GM23338 (cell line): Measurements from ENCODE around the gene SEMA6D. TPM values are rescaled to one million over a fixed set of nuclear protein-coding genes. Genes with fewer than 3 reads are reported as not detected.
A peak's percentile ranks its signal among the peaks of the same experiment; 100 is the strongest.

Experiments
- ATAC-seq: fragments of 200-7000 bp; cut with Tn5 transposase; 3 replicates; pipeline ENCODE4 v1.9.1; 2020
- DNase-seq: peaks from one replicate; pipeline ENCODE4 v3.0.0-alpha.2; 2015; ENCODE audit warnings: low spot score
- H2AFZ ChIP-seq: fragments of 200-600 bp; sonication (generic); 2 replicates; pipeline ENCODE4 v1.8.0; 2016; ENCODE audit warnings: antibody characterized with exemption, mild to moderate bottlenecking, moderate library complexity
- H3F3A ChIP-seq: fragments of 200-600 bp; sonication (generic); replicated peaks from 2 replicates; pipeline ENCODE4 v1.8.0; 2017; ENCODE audit warnings: antibody characterized with exemption, mixed run types, low read depth
- H3K27ac ChIP-seq: fragments of 200-600 bp; sonication (generic); 2 replicates; pipeline ENCODE4 v1.6.1; 2016; ENCODE audit warnings: low read depth
- H3K27me3 ChIP-seq: fragments of 200-600 bp; sonication (generic); 2 replicates; pipeline ENCODE4 v1.8.0; 2016; ENCODE audit warnings: mild to moderate bottlenecking, mixed run types, moderate library complexity; ENCODE audit not compliant: insufficient read depth
- H3K36me3 ChIP-seq: fragments of 200-600 bp; sonication (generic); 2 replicates; pipeline ENCODE4 v1.8.0; 2016; ENCODE audit warnings: mild to moderate bottlenecking; ENCODE audit not compliant: insufficient read depth
- H3K4me1 ChIP-seq: fragments of 200-600 bp; sonication (generic); 2 replicates; pipeline ENCODE4 v1.8.0; 2016; ENCODE audit warnings: mild to moderate bottlenecking, moderate library complexity; ENCODE audit not compliant: insufficient read depth
- H3K4me2 ChIP-seq: fragments of 200-600 bp; sonication (generic); 2 replicates; pipeline ENCODE4 v1.7.1; 2017; ENCODE audit warnings: mixed run types
- H3K4me3 ChIP-seq: fragments of 200-600 bp; sonication (generic); 2 replicates; pipeline ENCODE4 v1.6.1; 2016; ENCODE audit warnings: mixed run types
- H3K79me2 ChIP-seq: fragments of 200-600 bp; sonication (generic); replicated peaks from 2 replicates; pipeline ENCODE4 v1.8.0; 2017; ENCODE audit warnings: mild to moderate bottlenecking; ENCODE audit not compliant: insufficient read depth
- H3K9me2 ChIP-seq: fragments of 200-600 bp; sonication (generic); 2 replicates; pipeline ENCODE4 v1.8.0; 2017; ENCODE audit not compliant: insufficient read depth
- H4K20me1 ChIP-seq: fragments of 200-600 bp; sonication (generic); replicated peaks from 2 replicates; pipeline ENCODE4 v1.8.0; 2017; ENCODE audit warnings: mild to moderate bottlenecking; ENCODE audit not compliant: insufficient read depth
- H3K27ac Mint-ChIP-seq: 2 replicates; pipeline ENCODE4 v1.8.0; 2020; ENCODE audit warnings: inconsistent platforms, mild to moderate bottlenecking, moderate library complexity, mixed read lengths
- H3K27me3 Mint-ChIP-seq: 3 replicates; pipeline ENCODE4 v1.8.0; 2022; ENCODE audit warnings: low read depth, mild to moderate bottlenecking, moderate library complexity, mixed read lengths, inconsistent platforms; ENCODE audit not compliant: insufficient read depth, poor library complexity
- H3K36me3 Mint-ChIP-seq: 3 replicates; pipeline ENCODE4 v1.8.0; 2021; ENCODE audit warnings: low read depth, mild to moderate bottlenecking, inconsistent platforms, moderate library complexity, mixed read lengths
- H3K4me1 Mint-ChIP-seq: 3 replicates; pipeline ENCODE4 v1.8.0; 2020; ENCODE audit warnings: mild to moderate bottlenecking, inconsistent platforms, mixed read lengths
- H3K4me3 Mint-ChIP-seq: 3 replicates; pipeline ENCODE4 v1.8.0; 2021; ENCODE audit warnings: moderate library complexity, mild to moderate bottlenecking, inconsistent platforms, mixed read lengths
- H3K9me3 Mint-ChIP-seq: 3 replicates; pipeline ENCODE4 v1.8.0; 2020; ENCODE audit warnings: moderate library complexity, mild to moderate bottlenecking, inconsistent platforms, mixed read lengths
- CREB1 ChIP-seq: fragments of 250-450 bp; sonication (Bioruptor Pico); IDR thresholded peaks from 2 replicates; pipeline ENCODE4 v1.5.0; 2020; ENCODE audit warnings: low read depth, mild to moderate bottlenecking, moderate library complexity
- EZH2 ChIP-seq: fragments of 200-600 bp; sonication (generic); IDR thresholded peaks from one replicate; pipeline ENCODE4 v1.8.0; 2017; ENCODE audit warnings: antibody characterized with exemption, mild to moderate bottlenecking, low read depth; ENCODE audit not compliant: unreplicated experiment
- EZH2phosphoT487 ChIP-seq: fragments of 200-600 bp; sonication (generic); IDR thresholded peaks from one replicate; pipeline ENCODE4 v1.8.1; 2018; ENCODE audit warnings: antibody characterized with exemption; ENCODE audit not compliant: unreplicated experiment
- POLR2AphosphoS5 ChIP-seq: IDR thresholded peaks from 2 replicates; pipeline ENCODE4 v1.6.1; 2016; ENCODE audit warnings: antibody characterized with exemption, low read depth
- ZNF114 ChIP-seq: fragments of 250-450 bp; sonication (Bioruptor Pico); IDR thresholded peaks from 2 replicates; pipeline ENCODE4 v1.5.0; 2020; ENCODE audit warnings: mild to moderate bottlenecking, moderate library complexity
- ZNF331 ChIP-seq: fragments of 250-450 bp; sonication (Bioruptor Pico); IDR thresholded peaks from 2 replicates; pipeline ENCODE4 v1.5.0; 2020; ENCODE audit warnings: low read depth, mild to moderate bottlenecking, moderate library complexity
- polyA plus RNA-seq: library from polyadenylated mRNA; unstranded; fragments of >200 nt; fragmentation: Nextera tagmentation; extraction: Ambion mirVana; gene quantifications from 2 replicates; pipeline ENCODE4 v1.2.1, GENCODE V29; 2016
- total RNA-seq: library from RNA; depleted of rRNA; stranded (reverse); fragments of >200 nt; shearing (Covaris generic); gene quantifications from 2 replicates; pipeline ENCODE4 v1.2.3, GENCODE V29; 2014
- TF ChIP-seq, protein P1 (sequence below), 2 experiments: fragments of 200-600 bp in 1 of 2; sonication (generic) in 1 of 2; conservative IDR thresholded peaks; 2 replicates each; pipeline versions ENCODE4 v1.5.1 to v1.6.1; 2016 to 2017; ENCODE audit warnings: antibody characterized with exemption in 2 of 2, low read depth in 2 of 2, mild to moderate bottlenecking in 2 of 2, moderate library complexity in 1 of 2
- TF ChIP-seq, protein P2 (sequence below): IDR thresholded peaks from 2 replicates; pipeline ENCODE4 v1.6.1; 2016; ENCODE audit warnings: antibody characterized with exemption
- TF ChIP-seq, protein P3 (sequence below): IDR thresholded peaks from one replicate; pipeline ENCODE4 v1.6.1; 2018; ENCODE audit warnings: antibody characterized with exemption; ENCODE audit not compliant: unreplicated experiment

The SEMA6D gene
- total and polyA plus RNA-seq, 2 experiments from 2014 or later, result 0.37 to 0.97 TPM

DNA sequence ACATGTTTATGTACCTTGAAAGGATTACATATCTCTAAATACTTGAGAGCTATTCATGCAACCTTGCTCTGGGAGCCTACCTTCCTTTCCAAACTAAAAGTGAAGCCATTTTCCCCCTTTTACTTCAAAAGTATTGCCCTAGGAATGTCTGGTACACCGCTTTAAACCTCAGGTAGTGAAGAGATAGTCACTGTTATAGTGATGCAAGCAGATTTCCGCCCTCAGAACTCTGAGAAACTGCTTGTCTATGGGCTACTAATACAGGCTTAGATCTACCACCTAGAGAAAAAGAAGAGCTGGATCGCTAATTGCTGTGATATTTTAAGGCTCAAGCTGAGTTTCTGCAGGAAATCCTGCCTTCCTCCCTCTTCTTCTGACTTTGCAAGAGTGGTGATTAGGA, 78.6 kb downstream of the SEMA6D start:
- no peak for ATAC-seq
- H2AFZ ChIP-seq, result peak overlapping the region; percentile 69

DNA sequence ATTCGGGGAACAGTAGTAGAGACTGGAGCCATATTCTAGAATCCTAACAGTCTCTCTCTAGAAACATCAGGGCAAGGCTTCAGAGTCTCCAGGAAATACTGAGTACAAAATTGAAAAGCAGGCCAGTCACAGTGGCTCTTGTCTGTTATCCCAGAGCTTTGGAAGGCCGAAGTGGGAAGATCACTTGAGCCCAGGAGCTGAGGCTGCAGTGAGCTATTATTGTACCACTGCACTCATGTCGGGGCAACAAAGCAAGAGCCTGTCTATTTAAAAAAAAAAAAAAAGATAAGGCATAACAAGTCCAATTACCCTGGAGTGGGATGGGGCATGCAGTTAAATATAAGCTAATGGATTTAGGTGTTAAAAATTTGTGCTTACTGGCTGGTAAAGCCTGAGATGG, 79.0 kb downstream of the SEMA6D start:
- H3K4me1 ChIP-seq, result peaks cover 9% of the 10 kb centered on the region
- peak overlapping the region; percentile 69 for H2AFZ ChIP-seq
- no peaks in the 10 kb centered on the region for H4K20me1 ChIP-seq
- no peaks in the 10 kb centered on the region for H3F3A ChIP-seq
- H3K4me2 ChIP-seq, result no peak overlapping the region
- H3K36me3 ChIP-seq, result no peaks in the 10 kb centered on the region
- no peak for DNase-seq
- H3K27me3 ChIP-seq, result no peaks in the 10 kb centered on the region
- H3K9me2 ChIP-seq, result 0 out of 2 replicates have a peak, but pooled peaks cover 5% of the 10 kb centered on the region
- H3K27ac Mint-ChIP-seq, result no peak overlapping the region
- H3K27me3 Mint-ChIP-seq, result peaks cover 3% of the 10 kb centered on the region
- no peak overlapping the region for H3K4me3 ChIP-seq
- no peak overlapping the region for H3K27ac ChIP-seq
- ATAC-seq, result no peak
- H3K36me3 Mint-ChIP-seq, result no peaks in the 10 kb centered on the region
- no peaks in the 10 kb centered on the region; the same call in 1 of the 2 replicates for H3K79me2 ChIP-seq
- peaks cover 10% of the 10 kb centered on the region for H3K4me1 Mint-ChIP-seq
- H3K9me3 Mint-ChIP-seq, result no peaks in the 10 kb centered on the region
- H3K4me3 Mint-ChIP-seq, result no peak overlapping the region
- TF ChIP-seq, protein P1, sequence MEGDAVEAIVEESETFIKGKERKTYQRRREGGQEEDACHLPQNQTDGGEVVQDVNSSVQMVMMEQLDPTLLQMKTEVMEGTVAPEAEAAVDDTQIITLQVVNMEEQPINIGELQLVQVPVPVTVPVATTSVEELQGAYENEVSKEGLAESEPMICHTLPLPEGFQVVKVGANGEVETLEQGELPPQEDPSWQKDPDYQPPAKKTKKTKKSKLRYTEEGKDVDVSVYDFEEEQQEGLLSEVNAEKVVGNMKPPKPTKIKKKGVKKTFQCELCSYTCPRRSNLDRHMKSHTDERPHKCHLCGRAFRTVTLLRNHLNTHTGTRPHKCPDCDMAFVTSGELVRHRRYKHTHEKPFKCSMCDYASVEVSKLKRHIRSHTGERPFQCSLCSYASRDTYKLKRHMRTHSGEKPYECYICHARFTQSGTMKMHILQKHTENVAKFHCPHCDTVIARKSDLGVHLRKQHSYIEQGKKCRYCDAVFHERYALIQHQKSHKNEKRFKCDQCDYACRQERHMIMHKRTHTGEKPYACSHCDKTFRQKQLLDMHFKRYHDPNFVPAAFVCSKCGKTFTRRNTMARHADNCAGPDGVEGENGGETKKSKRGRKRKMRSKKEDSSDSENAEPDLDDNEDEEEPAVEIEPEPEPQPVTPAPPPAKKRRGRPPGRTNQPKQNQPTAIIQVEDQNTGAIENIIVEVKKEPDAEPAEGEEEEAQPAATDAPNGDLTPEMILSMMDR (conservative IDR thresholded peaks at IDR 0.05; ENCODE audit: low read depth in 2 of 2), result no peak
- TF ChIP-seq POLR2AphosphoS5, result no peak
- TF ChIP-seq ZNF114, result no peak
- TF ChIP-seq EZH2, result no peak
- TF ChIP-seq, protein P2, sequence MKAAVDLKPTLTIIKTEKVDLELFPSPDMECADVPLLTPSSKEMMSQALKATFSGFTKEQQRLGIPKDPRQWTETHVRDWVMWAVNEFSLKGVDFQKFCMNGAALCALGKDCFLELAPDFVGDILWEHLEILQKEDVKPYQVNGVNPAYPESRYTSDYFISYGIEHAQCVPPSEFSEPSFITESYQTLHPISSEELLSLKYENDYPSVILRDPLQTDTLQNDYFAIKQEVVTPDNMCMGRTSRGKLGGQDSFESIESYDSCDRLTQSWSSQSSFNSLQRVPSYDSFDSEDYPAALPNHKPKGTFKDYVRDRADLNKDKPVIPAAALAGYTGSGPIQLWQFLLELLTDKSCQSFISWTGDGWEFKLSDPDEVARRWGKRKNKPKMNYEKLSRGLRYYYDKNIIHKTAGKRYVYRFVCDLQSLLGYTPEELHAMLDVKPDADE, result no peak
- TF ChIP-seq, protein P3, sequence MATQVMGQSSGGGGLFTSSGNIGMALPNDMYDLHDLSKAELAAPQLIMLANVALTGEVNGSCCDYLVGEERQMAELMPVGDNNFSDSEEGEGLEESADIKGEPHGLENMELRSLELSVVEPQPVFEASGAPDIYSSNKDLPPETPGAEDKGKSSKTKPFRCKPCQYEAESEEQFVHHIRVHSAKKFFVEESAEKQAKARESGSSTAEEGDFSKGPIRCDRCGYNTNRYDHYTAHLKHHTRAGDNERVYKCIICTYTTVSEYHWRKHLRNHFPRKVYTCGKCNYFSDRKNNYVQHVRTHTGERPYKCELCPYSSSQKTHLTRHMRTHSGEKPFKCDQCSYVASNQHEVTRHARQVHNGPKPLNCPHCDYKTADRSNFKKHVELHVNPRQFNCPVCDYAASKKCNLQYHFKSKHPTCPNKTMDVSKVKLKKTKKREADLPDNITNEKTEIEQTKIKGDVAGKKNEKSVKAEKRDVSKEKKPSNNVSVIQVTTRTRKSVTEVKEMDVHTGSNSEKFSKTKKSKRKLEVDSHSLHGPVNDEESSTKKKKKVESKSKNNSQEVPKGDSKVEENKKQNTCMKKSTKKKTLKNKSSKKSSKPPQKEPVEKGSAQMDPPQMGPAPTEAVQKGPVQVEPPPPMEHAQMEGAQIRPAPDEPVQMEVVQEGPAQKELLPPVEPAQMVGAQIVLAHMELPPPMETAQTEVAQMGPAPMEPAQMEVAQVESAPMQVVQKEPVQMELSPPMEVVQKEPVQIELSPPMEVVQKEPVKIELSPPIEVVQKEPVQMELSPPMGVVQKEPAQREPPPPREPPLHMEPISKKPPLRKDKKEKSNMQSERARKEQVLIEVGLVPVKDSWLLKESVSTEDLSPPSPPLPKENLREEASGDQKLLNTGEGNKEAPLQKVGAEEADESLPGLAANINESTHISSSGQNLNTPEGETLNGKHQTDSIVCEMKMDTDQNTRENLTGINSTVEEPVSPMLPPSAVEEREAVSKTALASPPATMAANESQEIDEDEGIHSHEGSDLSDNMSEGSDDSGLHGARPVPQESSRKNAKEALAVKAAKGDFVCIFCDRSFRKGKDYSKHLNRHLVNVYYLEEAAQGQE, result no peak
- TF ChIP-seq EZH2phosphoT487, result no peak

More for the DNA sequence above, 78.6 kb downstream of the SEMA6D start:
- no peak overlapping the region for H3K27ac ChIP-seq
- Mint-ChIP-seq H3K27ac (no peak overlapping the region), H3K4me3 (no peak overlapping the region), H3K36me3 (no peaks in the 10 kb centered on the region), H3K4me1 (peaks cover 10% of the 10 kb centered on the region), H3K27me3 (peaks cover 3% of the 10 kb centered on the region), H3K9me3 (no peaks in the 10 kb centered on the region)
- no peaks in the 10 kb centered on the region for H4K20me1 ChIP-seq
- H3K27me3 ChIP-seq, result no peaks in the 10 kb centered on the region
- no peak overlapping the region for H3K4me3 ChIP-seq
- H3K9me2 ChIP-seq, result 0 out of 2 replicates have a peak, but pooled peaks cover 4% of the 10 kb centered on the region
- peaks cover 14% of the 10 kb centered on the region for H3K4me1 ChIP-seq
- TF ChIP-seq, protein P3, result no peak
- TF ChIP-seq ZNF114 (no peak), CREB1 (CRISPR knock-in tag) (no peak), ZNF331 (no peak)
- TF ChIP-seq, protein P1 (conservative IDR thresholded peaks at IDR 0.05; ENCODE audit: low read depth in 2 of 2), result no peak
- no peak overlapping the region for H3K4me2 ChIP-seq
- no peak for DNase-seq
- no peaks in the 10 kb centered on the region; the same call in 1 of the 2 replicates for H3K79me2 ChIP-seq
- no peaks in the 10 kb centered on the region for H3K36me3 ChIP-seq
- H3F3A ChIP-seq, result no peaks in the 10 kb centered on the region
